ENCODE results near the gene SMC2. TPM values are rescaled to one million over a fixed set of nuclear protein-coding genes. Genes with fewer than 3 reads are reported as not detected.

The SMC2 gene
- total and polyA plus RNA-seq, 2 of the 13 experiments (the other 11 are each of a cell fraction or from before 2014, with no cell fraction given) = 5.6 to 36.7 TPM

GRCh38 chr9:104092875-104093600 is 1.1 kb upstream of the SMC2 start (continued):
- TF ChIP-seq MNT (IDR thresholded peaks at IDR 0.05) (no peak), ZNF446 (CRISPR knock-in tag; IDR thresholded peaks at IDR 0.05) (no peak), AFF4 (CRISPR knock-in tag; IDR thresholded peaks at IDR 0.05) (no peak), CHCHD3 (CRISPR knock-in tag; IDR thresholded peaks at IDR 0.05) (no peak), ZFP82 (CRISPR knock-in tag; IDR thresholded peaks at IDR 0.05; ENCODE audit: borderline replicate concordance) (0 out of 2 replicates have a peak, but pooled peaks have one; percentile 49), ARHGAP35 (CRISPR knock-in tag; IDR thresholded peaks at IDR 0.05; ENCODE audit: borderline replicate concordance) (no peak)

Measured in HepG2 (cell line).